CD14-positive monocyte (primary cell): ENCODE measurements around the gene PSTPIP2. TPM values are rescaled to one million over a fixed set of nuclear protein-coding genes. Genes with fewer than 3 reads are reported as not detected.
A peak's percentile ranks its signal among the peaks of the same experiment; 100 is the strongest.

Experiments used
- DNase-seq, 3 donors: peaks; one replicate each; pipeline ENCODE4 v3.0.0-alpha.2; 2011 to 2022
- H2AFZ ChIP-seq: 2 replicates; pipeline ENCODE4 v1.6.0; 2012; ENCODE audit warnings: mild to moderate bottlenecking, low read depth, low read length, inconsistent platforms; ENCODE audit not compliant: insufficient read depth, poor library complexity, severe bottlenecking
- H3K27ac ChIP-seq, 2 donors: 1 replicate in 1 of 2; 2 replicates in 1 of 2; pipeline ENCODE4 v1.5.1; 2012 to 2013; ENCODE audit warnings: low read length in 2 of 2, control low read depth in 1 of 2, inconsistent platforms in 1 of 2, low read depth in 1 of 2, mild to moderate bottlenecking in 1 of 2
- H3K27me3 ChIP-seq, 2 donors: one replicate each; pipeline versions ENCODE4 v1.6.0 to v1.6.1; 2011 to 2013; ENCODE audit warnings: low read length in 2 of 2; ENCODE audit not compliant: control insufficient read depth in 2 of 2, insufficient read depth in 2 of 2
- H3K36me3 ChIP-seq, 2 donors: replicated peaks in 1 of 2; 1 replicate in 1 of 2; 2 replicates in 1 of 2; pipeline versions ENCODE4 v1.5.1 to v1.6.1; 2012 to 2013; ENCODE audit warnings: low read length in 2 of 2, control low read depth in 1 of 2, inconsistent platforms in 1 of 2, mild to moderate bottlenecking in 1 of 2; ENCODE audit not compliant: insufficient read depth in 2 of 2, control insufficient read depth in 1 of 2
- H3K4me1 ChIP-seq, 2 donors: 1 replicate in 1 of 2; 2 replicates in 1 of 2; pipeline versions ENCODE4 v1.5.1 to v1.6.1; 2012 to 2013; ENCODE audit warnings: low read length in 2 of 2, control low read depth in 1 of 2, inconsistent platforms in 1 of 2, mild to moderate bottlenecking in 1 of 2, moderate library complexity in 1 of 2; ENCODE audit not compliant: insufficient read depth in 2 of 2, control insufficient read depth in 1 of 2
- H3K4me2 ChIP-seq: replicated peaks from 2 replicates; pipeline ENCODE3; 2012; ENCODE audit warnings: low read length, moderate library complexity, mild to moderate bottlenecking; ENCODE audit not compliant: poor library complexity, severe bottlenecking; ENCODE audit errors: extremely low read depth
- H3K4me3 ChIP-seq, 3 experiments: fragments of 200-600 bp in 1 of 3; sonication (generic) in 1 of 3; replicated peaks in 1 of 3; 1 replicate in 2 of 3; 2 replicates in 1 of 3; pipeline ENCODE4 v1.5.1; 2011 to 2013; ENCODE audit warnings: low read length in 3 of 3, mild to moderate bottlenecking in 3 of 3, control low read depth in 2 of 3, low read depth in 2 of 3, inconsistent platforms in 1 of 3, moderate library complexity in 1 of 3
- H3K79me2 ChIP-seq: 2 replicates; pipeline ENCODE4 v1.6.0; 2012; ENCODE audit warnings: mild to moderate bottlenecking, control low read depth, inconsistent platforms, low read length, moderate library complexity; ENCODE audit not compliant: insufficient read depth
- H3K9ac ChIP-seq: 2 replicates; pipeline ENCODE4 v1.6.0; 2017; ENCODE audit warnings: low read length, mild to moderate bottlenecking; ENCODE audit not compliant: insufficient read depth, poor library complexity, severe bottlenecking
- H3K9me3 ChIP-seq, 2 donors: replicated peaks in 1 of 2; 1 replicate in 1 of 2; 2 replicates in 1 of 2; pipeline versions ENCODE4 v1.5.1 to v1.6.1; 2012 to 2013; ENCODE audit warnings: low read length in 2 of 2, control low read depth in 1 of 2; ENCODE audit not compliant: control insufficient read depth in 1 of 2, insufficient read depth in 1 of 2
- H4K20me1 ChIP-seq: 2 replicates; pipeline ENCODE4 v1.6.0; 2012; ENCODE audit warnings: mild to moderate bottlenecking, low read length, control low read depth, moderate library complexity; ENCODE audit not compliant: insufficient read depth
- H3K27ac Mint-ChIP-seq, 7 donors: one replicate each; pipeline ENCODE4 v1.8.0; 2020; ENCODE audit warnings: mild to moderate bottlenecking in 7 of 7, mixed read lengths in 7 of 7, moderate library complexity in 6 of 7, inconsistent platforms in 2 of 7
- H3K27me3 Mint-ChIP-seq, 3 donors: one replicate each; pipeline ENCODE4 v1.8.0; 2021 to 2022; ENCODE audit warnings: low read depth in 3 of 3, mild to moderate bottlenecking in 3 of 3, mixed read lengths in 3 of 3, moderate library complexity in 3 of 3, inconsistent platforms in 1 of 3
- H3K36me3 Mint-ChIP-seq, 2 donors: one replicate each; pipeline ENCODE4 v1.8.0; 2020; ENCODE audit warnings: mixed read lengths in 2 of 2, inconsistent platforms in 1 of 2, mild to moderate bottlenecking in 1 of 2
- H3K4me1 Mint-ChIP-seq: one replicate; pipeline ENCODE4 v1.8.0; 2020; ENCODE audit warnings: mild to moderate bottlenecking, mixed read lengths
- H3K4me3 Mint-ChIP-seq, 2 donors: one replicate each; pipeline ENCODE4 v1.8.0; 2020; ENCODE audit warnings: mild to moderate bottlenecking in 2 of 2, mixed read lengths in 2 of 2, moderate library complexity in 1 of 2
- H3K9me3 Mint-ChIP-seq, 7 donors: one replicate each; pipeline ENCODE4 v1.8.0; 2020 to 2022; ENCODE audit warnings: mixed read lengths in 7 of 7, mild to moderate bottlenecking in 6 of 7, moderate library complexity in 6 of 7, inconsistent platforms in 2 of 7
- CTCF ChIP-seq: fragments of 200-600 bp; IDR thresholded peaks from one replicate; pipeline ENCODE4 v1.8.0; 2022; ENCODE audit warnings: antibody characterized with exemption, mild to moderate bottlenecking
- WGBS: methylation state at CpG from one replicate; pipeline ENCODE4 v1.1.5; 2013; ENCODE audit warnings: missing lambda C conversion rate; ENCODE audit not compliant: insufficient coverage; 5-methylcytosine and 5-hydroxymethylcytosine counted together
- intact Hi-C, 2 donors: fragments of 100-400 bp; cut with micrococcal nuclease; formaldehyde crosslinking; loops; one replicate each; pipeline versions ENCODE4 v1.15.0 to v1.15.1; 2023
- polyA plus RNA-seq, 3 donors: library from polyadenylated mRNA; depleted of rRNA in 1 of 3; unstranded in 2 of 3; stranded (reverse) in 1 of 3; fragments of 300-500 nt in 2 of 3; fragments of >200 nt in 1 of 3; fragmentation: Illumina TruSeq in 2 of 3; gene quantifications; 1 replicate in 2 of 3; 2 replicates in 1 of 3; pipeline ENCODE4 v1.2.3, GENCODE V29; 2012 to 2021

PSTPIP2 gene
- polyA plus RNA-seq, 3 donors: 35.0 to 64.1 (median 42.3) TPM

GRCh38 chr18:45999536-45999935 is 72.5 kb downstream of the PSTPIP2 start:
- Mint-ChIP-seq H3K27me3 (no peaks in the 10 kb centered on the region), H3K9me3 (peaks cover 12 to 15% (median 13%) of the 10 kb centered on the region in 7 donors), H3K4me3 (no peak overlapping the region), H3K4me1 (peaks cover 30% of the 10 kb centered on the region), H3K27ac (peak overlapping the region in 5 of 7 donors; percentile 15 to 70 (median 35)), H3K36me3 (peaks cover 46 to 63% of the 10 kb centered on the region in 2 donors)
- H3K4me2 ChIP-seq: no peak overlapping the region
- TF ChIP-seq CTCF: no peak
- H3K27me3 ChIP-seq: no peaks in the 10 kb centered on the region
- H3K4me3 ChIP-seq: no peak overlapping the region
- H3K4me1 ChIP-seq: peaks cover 23 to 26% of the 10 kb centered on the region in 2 donors
- no peak overlapping the region for H3K9ac ChIP-seq
- DNase-seq: no peak
- peak overlapping the region in 1 of 2 donors; percentile 15 for H3K27ac ChIP-seq
- no peaks in the 10 kb centered on the region for H3K79me2 ChIP-seq
- H4K20me1 ChIP-seq: no peaks in the 10 kb centered on the region
- no peak overlapping the region for H2AFZ ChIP-seq
- H3K9me3 ChIP-seq: peaks cover 9 to 15% of the 10 kb centered on the region in 2 donors
- intact Hi-C loops: loop anchor here in 1 of 2 donors (10.0 kb wide), 1 partner anchor 75 kb away; the partner anchor contains the start of gene PSTPIP2
- H3K36me3 ChIP-seq: peaks cover 22 to 52% of the 10 kb centered on the region in 2 donors
- no CpG with 5 or more reads among the region's 3 CpGs for WGBS

- Histone ChIP-seq H3K4me2 (peak overlapping the region; percentile 48), H3K36me3 (peaks cover 29 to 52% of the 10 kb centered on the region in 2 donors), H2AFZ (no peak overlapping the region), H3K27me3 (no peaks in the 10 kb centered on the region), H3K4me1 (peaks cover 23 to 26% of the 10 kb centered on the region in 2 donors), H3K9me3 (peaks cover 9 to 14% of the 10 kb centered on the region in 2 donors), H4K20me1 (no peaks in the 10 kb centered on the region), H3K4me3 (no peak overlapping the region), H3K27ac (peak overlapping the region in 1 of 2 donors; percentile 56), H3K9ac (no peak overlapping the region), H3K79me2 (no peaks in the 10 kb centered on the region)
- Mint-ChIP-seq H3K9me3 (peaks cover 11 to 14% (median 13%) of the 10 kb centered on the region in 7 donors), H3K27ac (peak overlapping the region; percentile 26 to 82 (median 57)), H3K27me3 (no peaks in the 10 kb centered on the region), H3K4me1 (peaks cover 30% of the 10 kb centered on the region), H3K36me3 (peaks cover 47 to 64% of the 10 kb centered on the region in 2 donors), H3K4me3 (no peak overlapping the region)
- WGBS: 17% methylated on average over 2 of the region's 3 CpGs
- no peak for DNase-seq
- TF ChIP-seq CTCF: no peak
- intact Hi-C loops: loop anchor here in 1 of 2 donors (10.0 kb wide), 1 partner anchor 77 kb away; the partner anchor contains the start of gene PSTPIP2
Measured at GRCh38 chr18:45998244-45998643, 73.8 kb downstream of the PSTPIP2 start.
